Adipocyte (in vitro differentiated cells): Measurements from ENCODE around the gene PEX7.

Source experiments
- DNase-seq: peaks from one replicate; pipeline ENCODE4 v3.0.0-alpha.2; 2015; ENCODE audit warnings: low read depth
- H3K27me3 ChIP-seq: replicated peaks from 2 replicates; pipeline ENCODE4 v1.7.0; 2013; ENCODE audit warnings: mild to moderate bottlenecking, low read length, moderate library complexity; ENCODE audit not compliant: control insufficient read depth, insufficient read depth
- H3K36me3 ChIP-seq: 2 replicates; pipeline ENCODE4 v1.7.0; 2013; ENCODE audit warnings: low read length, mild to moderate bottlenecking, moderate library complexity; ENCODE audit not compliant: control insufficient read depth, insufficient read depth, severe bottlenecking
- H3K4me1 ChIP-seq: 2 replicates; pipeline ENCODE4 v1.7.0; 2013; ENCODE audit warnings: mild to moderate bottlenecking, low read length, moderate library complexity; ENCODE audit not compliant: control insufficient read depth, insufficient read depth
- H3K4me3 ChIP-seq: 2 replicates; pipeline ENCODE4 v1.7.0; 2013; ENCODE audit warnings: mild to moderate bottlenecking, low read length, moderate library complexity
- H3K9ac ChIP-seq: 2 replicates; pipeline ENCODE4 v1.7.0; 2013; ENCODE audit warnings: mild to moderate bottlenecking, low read length, moderate library complexity
- H3K9me3 ChIP-seq: 2 replicates; pipeline ENCODE4 v1.7.0; 2013; ENCODE audit warnings: mild to moderate bottlenecking, low read length, moderate library complexity; ENCODE audit not compliant: control insufficient read depth

The PEX7 gene

GRCh38 chr6:136822376-136823127 lies at the start of gene PEX7:
Gene PEX7 (plus strand): TSS chr6:136822592. CDS start chr6:136822666, 74 bp downstream.
- Histone ChIP-seq H3K27me3 (no peaks in the 10 kb centered on the region), H3K4me1 (peaks cover 3% of the 10 kb centered on the region), H3K9me3 (no peaks in the 10 kb centered on the region), H3K4me3 (peak within 1 kb of the TSS; percentile 95), H3K36me3 (peaks cover 15% of the 10 kb centered on the region), H3K9ac (peak within 1 kb of the TSS; percentile 87)
- DNase-seq: peak; percentile 95

- no peak for DNase-seq
- Histone ChIP-seq H3K9me3 (no peaks in the 10 kb centered on the region), H3K36me3 (no peaks in the 10 kb centered on the region), H3K9ac (no peak overlapping the region), H3K4me3 (no peak overlapping the region), H3K27me3 (no peaks in the 10 kb centered on the region), H3K4me1 (peaks cover 24% of the 10 kb centered on the region)
These were observed 49.5 kb upstream of the PEX7 start for GRCh38 chr6:136772685-136773472.

- Histone ChIP-seq H3K4me3 (no peak overlapping the region), H3K27me3 (no peaks in the 10 kb centered on the region), H3K4me1 (peaks cover 23% of the 10 kb centered on the region), H3K9me3 (no peaks in the 10 kb centered on the region), H3K36me3 (no peaks in the 10 kb centered on the region), H3K9ac (no peak overlapping the region)
- no peak for DNase-seq
These were observed 49.0 kb upstream of the PEX7 start for GRCh38 chr6:136773473-136773796.

GRCh38 chr6:136774228-136775041 lies 48.0 kb upstream of the PEX7 start:
- H3K9me3 ChIP-seq: no peaks in the 10 kb centered on the region
- peaks cover 23% of the 10 kb centered on the region for H3K4me1 ChIP-seq
- no peaks in the 10 kb centered on the region for H3K27me3 ChIP-seq
- H3K4me3 ChIP-seq: peak overlapping the region; percentile 13
- no peaks in the 10 kb centered on the region for H3K36me3 ChIP-seq
- H3K9ac ChIP-seq: no peak overlapping the region
- DNase-seq: peak; percentile 94

GRCh38 chr6:136775081-136775480 lies 47.3 kb upstream of the PEX7 start:
- no peak overlapping the region for H3K9ac ChIP-seq
- H3K27me3 ChIP-seq: no peaks in the 10 kb centered on the region
- H3K9me3 ChIP-seq: no peaks in the 10 kb centered on the region
- peaks cover 23% of the 10 kb centered on the region for H3K4me1 ChIP-seq
- DNase-seq: no peak
- no peak overlapping the region for H3K4me3 ChIP-seq
- no peaks in the 10 kb centered on the region for H3K36me3 ChIP-seq

- H3K4me3 ChIP-seq: no peak overlapping the region
- DNase-seq: peak; percentile 47
- no peaks in the 10 kb centered on the region for H3K27me3 ChIP-seq
- no peaks in the 10 kb centered on the region for H3K9me3 ChIP-seq
- no peaks in the 10 kb centered on the region for H3K36me3 ChIP-seq
- peaks cover 23% of the 10 kb centered on the region for H3K4me1 ChIP-seq
- no peak overlapping the region for H3K9ac ChIP-seq
These were observed 46.8 kb upstream of the PEX7 start for GRCh38 chr6:136775548-136775947.

GRCh38 chr6:136777651-136778050 lies 44.7 kb upstream of the PEX7 start:
- Histone ChIP-seq H3K36me3 (no peaks in the 10 kb centered on the region), H3K9me3 (no peaks in the 10 kb centered on the region), H3K4me1 (peaks cover 19% of the 10 kb centered on the region), H3K27me3 (no peaks in the 10 kb centered on the region), H3K4me3 (no peak overlapping the region), H3K9ac (no peak overlapping the region)
- DNase-seq: no peak

- Histone ChIP-seq H3K9ac (no peak overlapping the region), H3K36me3 (no peaks in the 10 kb centered on the region), H3K4me3 (no peak overlapping the region), H3K9me3 (no peaks in the 10 kb centered on the region), H3K4me1 (peaks cover 10% of the 10 kb centered on the region), H3K27me3 (no peaks in the 10 kb centered on the region)
- DNase-seq: no peak
These were observed 42.7 kb upstream of the PEX7 start for GRCh38 chr6:136779682-136780081.

GRCh38 chr6:136780972-136781371 lies 41.4 kb upstream of the PEX7 start:
- no peak overlapping the region for H3K4me3 ChIP-seq
- H3K36me3 ChIP-seq: no peaks in the 10 kb centered on the region
- no peaks in the 10 kb centered on the region for H3K4me1 ChIP-seq
- H3K9ac ChIP-seq: no peak overlapping the region
- H3K27me3 ChIP-seq: no peaks in the 10 kb centered on the region
- no peak for DNase-seq
- no peaks in the 10 kb centered on the region for H3K9me3 ChIP-seq

GRCh38 chr6:136782021-136782770 lies 40.2 kb upstream of the PEX7 start:
- no peak overlapping the region for H3K4me3 ChIP-seq
- peak; percentile 63 for DNase-seq
- H3K9ac ChIP-seq: no peak overlapping the region
- peaks cover under 1% of the 10 kb centered on the region for H3K4me1 ChIP-seq
- H3K36me3 ChIP-seq: no peaks in the 10 kb centered on the region
- H3K9me3 ChIP-seq: no peaks in the 10 kb centered on the region
- no peaks in the 10 kb centered on the region for H3K27me3 ChIP-seq
